ENCODE measurements around the gene EEF1AKMT1. TPM values are rescaled to one million over a fixed set of nuclear protein-coding genes. Genes with fewer than 3 reads are reported as not detected.

The EEF1AKMT1 gene
- total RNA-seq, 4 donors from 2014 or later, result 1.4 to 3.6 (median 2.2) TPM; not detected in 1

DNA sequence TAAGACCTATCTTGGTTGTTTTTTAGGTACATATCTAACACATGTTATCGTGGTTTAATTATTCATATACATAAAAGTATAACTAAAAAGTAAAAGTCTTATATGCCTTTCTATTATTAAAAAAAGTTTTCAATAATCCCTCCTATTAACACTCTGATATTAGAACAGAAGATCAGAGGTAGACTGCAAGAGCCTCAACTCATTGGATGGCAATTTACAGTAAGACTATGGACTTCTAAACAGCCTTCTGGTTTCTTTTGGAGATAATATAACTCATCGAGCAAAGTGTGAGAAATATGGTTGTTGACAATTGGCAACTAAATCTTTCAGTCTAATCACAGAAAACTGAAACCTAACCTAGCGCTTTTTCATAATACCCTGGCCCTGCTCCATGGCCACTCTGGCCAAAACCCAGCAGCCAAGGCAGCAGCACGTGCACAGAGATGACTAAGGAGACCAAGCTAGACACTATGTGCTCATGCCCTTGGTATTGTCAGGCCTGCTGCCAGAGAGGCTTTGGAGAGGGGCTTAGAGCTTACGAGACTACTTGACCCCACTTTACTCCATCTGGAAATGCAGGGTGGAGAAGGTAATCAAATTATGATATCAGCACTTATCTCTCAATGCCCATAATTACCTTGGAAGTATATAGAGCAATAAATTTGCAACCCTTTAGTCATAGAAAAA lies 40.6 kb upstream of the EEF1AKMT1 start:
- Histone ChIP-seq H3K4me1 (peaks cover 0 to 8% (median 0%) of the 10 kb centered on the region in 4 donors), H3K4me3 (no peak overlapping the region), H3K36me3 (no peaks in the 10 kb centered on the region), H3K9me3 (no peaks in the 10 kb centered on the region), H3K27me3 (no peaks in the 10 kb centered on the region), H3K27ac (peak overlapping the region in 2 of 4 donors; percentile 25 to 46)
- DNase-seq, result peak; percentile 26 to 80 (median 66)
- TF ChIP-seq, protein P1, sequence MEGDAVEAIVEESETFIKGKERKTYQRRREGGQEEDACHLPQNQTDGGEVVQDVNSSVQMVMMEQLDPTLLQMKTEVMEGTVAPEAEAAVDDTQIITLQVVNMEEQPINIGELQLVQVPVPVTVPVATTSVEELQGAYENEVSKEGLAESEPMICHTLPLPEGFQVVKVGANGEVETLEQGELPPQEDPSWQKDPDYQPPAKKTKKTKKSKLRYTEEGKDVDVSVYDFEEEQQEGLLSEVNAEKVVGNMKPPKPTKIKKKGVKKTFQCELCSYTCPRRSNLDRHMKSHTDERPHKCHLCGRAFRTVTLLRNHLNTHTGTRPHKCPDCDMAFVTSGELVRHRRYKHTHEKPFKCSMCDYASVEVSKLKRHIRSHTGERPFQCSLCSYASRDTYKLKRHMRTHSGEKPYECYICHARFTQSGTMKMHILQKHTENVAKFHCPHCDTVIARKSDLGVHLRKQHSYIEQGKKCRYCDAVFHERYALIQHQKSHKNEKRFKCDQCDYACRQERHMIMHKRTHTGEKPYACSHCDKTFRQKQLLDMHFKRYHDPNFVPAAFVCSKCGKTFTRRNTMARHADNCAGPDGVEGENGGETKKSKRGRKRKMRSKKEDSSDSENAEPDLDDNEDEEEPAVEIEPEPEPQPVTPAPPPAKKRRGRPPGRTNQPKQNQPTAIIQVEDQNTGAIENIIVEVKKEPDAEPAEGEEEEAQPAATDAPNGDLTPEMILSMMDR (IDR thresholded peaks at IDR 0.05), result no peak
- TF ChIP-seq POLR2A (IDR thresholded peaks at IDR 0.05), result no peak

DNA sequence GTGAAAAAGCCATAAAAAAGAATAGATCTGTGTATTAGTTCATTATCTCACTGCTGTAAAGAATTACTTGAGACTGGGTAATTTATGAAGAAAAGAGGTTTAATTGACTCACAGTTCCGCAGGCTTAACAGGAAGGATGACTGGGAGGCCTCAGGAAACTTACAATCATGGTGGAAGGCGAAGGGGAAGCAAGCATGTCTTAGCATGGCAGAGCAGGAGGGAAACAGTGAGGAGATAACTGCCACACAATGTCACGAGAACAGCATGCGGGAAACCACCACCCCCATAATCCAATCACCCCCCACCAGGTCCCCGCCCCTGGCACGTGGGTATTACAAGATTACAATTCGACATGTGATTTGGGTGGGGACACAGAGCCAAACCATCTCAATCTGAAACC lies 39.1 kb upstream of the EEF1AKMT1 start:
- Histone ChIP-seq H3K27me3 (no peaks in the 10 kb centered on the region), H3K4me3 (no peak overlapping the region), H3K4me1 (peaks cover 0 to 8% (median 0%) of the 10 kb centered on the region in 4 donors), H3K36me3 (peaks cover 0 to 14% (median 0%) of the 10 kb centered on the region in 3 donors), H3K9me3 (no peaks in the 10 kb centered on the region), H3K27ac (no peak overlapping the region)
- no peak for DNase-seq
- no peak for TF ChIP-seq POLR2A (IDR thresholded peaks at IDR 0.05)
- TF ChIP-seq, protein P1 (IDR thresholded peaks at IDR 0.05), result no peak

DNA sequence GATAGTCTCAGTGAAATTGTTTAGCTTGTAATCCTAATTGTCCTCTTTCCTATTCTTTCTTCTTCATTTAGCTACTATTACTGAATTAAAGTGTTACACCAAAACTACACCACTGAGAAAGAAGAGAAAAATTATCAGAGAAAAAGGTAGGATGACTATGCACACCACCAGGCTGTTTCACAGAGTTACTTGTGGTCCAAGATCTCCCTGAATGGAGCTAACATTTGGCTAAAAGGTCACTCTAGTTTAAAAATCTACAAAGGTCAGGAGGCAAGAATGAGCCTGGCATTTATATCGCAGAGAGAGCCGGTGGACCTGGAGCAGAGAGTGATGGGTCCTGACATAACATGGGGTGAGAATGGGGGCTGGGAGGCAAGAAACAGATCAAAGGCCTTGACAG lies 37.0 kb upstream of the EEF1AKMT1 start:
- TF ChIP-seq, protein P1 (IDR thresholded peaks at IDR 0.05), result no peak
- no peak for TF ChIP-seq POLR2A (IDR thresholded peaks at IDR 0.05)
- H3K27me3 ChIP-seq, result no peaks in the 10 kb centered on the region
- no peak for DNase-seq

DNA sequence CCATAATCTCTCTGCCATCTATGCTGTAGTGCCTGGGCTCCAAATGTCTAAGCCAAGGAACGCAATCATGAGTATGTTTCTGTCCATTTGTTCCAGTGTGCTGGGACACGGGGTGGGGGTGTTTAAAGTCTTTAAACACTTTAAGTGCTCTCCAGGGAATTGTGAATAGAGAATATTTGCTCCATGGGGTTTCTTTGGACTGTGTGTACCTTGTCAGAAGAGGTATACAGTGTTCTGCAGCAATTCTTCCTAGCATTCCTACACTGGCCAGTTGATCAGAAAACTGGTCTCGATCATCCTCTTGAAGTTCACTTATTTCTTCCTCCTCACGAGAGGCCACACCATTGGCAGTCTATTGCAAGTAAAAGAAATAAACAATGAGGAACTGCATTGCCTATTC lies 35.1 kb upstream of the EEF1AKMT1 start:
- Histone ChIP-seq H3K4me1 (peaks cover 0 to 4% (median 0%) of the 10 kb centered on the region in 4 donors), H3K4me3 (no peak overlapping the region), H3K27ac (no peak overlapping the region), H3K9me3 (no peaks in the 10 kb centered on the region), H3K27me3 (no peaks in the 10 kb centered on the region), H3K36me3 (peaks cover 0 to 26% (median 0%) of the 10 kb centered on the region in 3 donors)
- no peak for DNase-seq
- TF ChIP-seq POLR2A (IDR thresholded peaks at IDR 0.05), result no peak
- TF ChIP-seq, protein P1 (IDR thresholded peaks at IDR 0.05), result no peak

More for the DNA sequence above, 37.0 kb upstream of the EEF1AKMT1 start:
- no peak overlapping the region for H3K27ac ChIP-seq
- no peak overlapping the region for H3K4me3 ChIP-seq
- peaks cover 0 to 8% (median 0%) of the 10 kb centered on the region in 4 donors for H3K4me1 ChIP-seq
- H3K9me3 ChIP-seq, result no peaks in the 10 kb centered on the region
- H3K36me3 ChIP-seq, result peaks cover 0 to 26% (median 0%) of the 10 kb centered on the region in 3 donors

DNA sequence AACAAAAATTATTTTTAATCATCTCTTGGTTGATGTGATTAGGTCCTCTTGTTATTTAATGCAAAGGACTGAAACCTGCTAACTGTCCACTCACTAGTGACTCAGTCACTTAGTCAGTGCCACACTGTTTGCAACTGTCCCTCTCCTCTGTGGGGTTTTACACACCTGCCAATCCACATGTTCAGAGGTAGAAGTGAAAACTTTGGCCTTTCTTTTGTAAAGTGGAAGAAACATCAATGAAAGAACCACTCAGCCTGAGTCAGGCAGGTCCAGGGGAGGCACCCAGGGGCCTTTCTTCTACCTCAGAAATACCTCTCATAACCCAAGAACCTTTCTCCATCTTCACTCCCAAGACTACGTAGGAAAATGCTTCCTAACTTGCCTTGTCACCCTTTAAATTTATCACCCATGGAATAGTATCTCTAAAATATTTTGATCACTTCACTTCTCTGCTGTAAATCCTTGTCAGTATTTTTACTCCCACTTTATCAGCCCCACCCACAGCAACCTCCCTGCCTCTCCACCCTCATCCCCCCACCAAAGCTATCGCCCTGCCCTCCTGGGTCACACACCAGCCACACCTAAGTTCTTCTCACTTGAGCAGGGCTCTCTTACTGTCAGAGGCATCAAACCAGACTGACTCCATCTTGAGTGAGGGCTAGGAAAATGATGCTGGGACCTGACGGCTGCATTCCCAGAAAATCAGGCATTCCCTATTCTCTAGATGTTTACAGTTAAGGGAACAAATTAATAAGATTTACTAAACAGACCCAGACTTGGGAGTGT lies 29.6 kb upstream of the EEF1AKMT1 start:
- no peak for DNase-seq
- no peaks in the 10 kb centered on the region for H3K9me3 ChIP-seq
- no peaks in the 10 kb centered on the region for H3K4me1 ChIP-seq
- no peaks in the 10 kb centered on the region for H3K27me3 ChIP-seq
- TF ChIP-seq POLR2A (IDR thresholded peaks at IDR 0.05), result no peak
- TF ChIP-seq, protein P1 (IDR thresholded peaks at IDR 0.05), result no peak
- H3K27ac ChIP-seq, result no peak overlapping the region
- H3K4me3 ChIP-seq, result no peak overlapping the region
- H3K36me3 ChIP-seq, result peaks cover 0 to 36% (median 0%) of the 10 kb centered on the region in 3 donors

Data from Peyer's patch (tissue), 4 donors.